HG02759 (cell line): ENCODE results near the gene TMOD2.

Source experiments
- ATAC-seq: cut with Tn5 transposase; IDR thresholded peaks from one replicate; pipeline ENCODE4 v1.9.1; 2021; ENCODE audit warnings: mild to moderate bottlenecking, moderate library complexity; ENCODE audit not compliant: unreplicated experiment

The TMOD2 gene

DNA sequence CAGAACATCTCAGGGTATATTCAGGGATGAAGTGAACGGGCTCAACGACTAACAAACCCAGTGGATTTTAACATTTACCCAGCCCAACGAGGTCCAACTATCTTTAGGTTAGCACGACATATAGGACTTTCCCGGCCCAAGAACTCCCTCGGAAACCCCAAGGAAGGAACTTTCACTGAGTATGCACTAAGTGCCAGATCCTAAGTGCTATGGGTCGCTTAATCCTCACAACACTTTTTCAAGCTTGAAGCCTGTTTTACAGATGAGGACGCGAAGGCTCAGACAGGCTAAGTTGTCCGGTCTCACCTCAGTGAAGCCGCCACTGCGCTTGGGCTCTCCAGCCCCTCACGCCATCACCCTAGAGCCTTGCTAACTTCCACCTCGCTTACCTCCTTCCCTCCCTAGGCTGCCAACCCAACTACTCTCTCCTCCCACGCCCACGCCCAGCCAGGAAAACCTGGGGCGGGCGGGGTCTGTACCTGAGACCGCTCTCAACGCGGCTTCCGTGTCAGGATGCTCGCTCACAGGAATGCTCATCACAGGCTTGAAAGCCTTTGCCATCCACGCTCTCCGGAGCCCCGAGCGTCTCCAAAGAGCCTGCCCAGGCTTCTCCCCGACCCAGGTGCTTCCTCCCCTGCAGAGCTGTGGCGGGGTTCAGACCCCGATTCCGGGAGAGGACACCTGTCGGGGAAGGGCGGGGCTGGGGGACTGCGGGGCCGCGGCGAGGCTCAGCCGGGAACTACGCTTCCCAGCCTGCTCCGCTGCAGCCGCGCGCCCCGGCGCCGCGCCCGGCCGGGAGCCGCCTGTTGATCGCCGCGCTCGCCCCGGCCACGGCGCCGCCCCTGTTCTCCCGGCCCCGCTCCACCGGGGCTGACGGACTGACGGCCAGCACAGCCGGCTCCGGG, at the start of gene TMOD2:
TSS of gene TMOD2 (plus strand) at position 806 of the 905 bp plus-strand sequence. CDS start 14,845 bp downstream, outside the sequence.
- peak; percentile 77 for ATAC-seq

DNA sequence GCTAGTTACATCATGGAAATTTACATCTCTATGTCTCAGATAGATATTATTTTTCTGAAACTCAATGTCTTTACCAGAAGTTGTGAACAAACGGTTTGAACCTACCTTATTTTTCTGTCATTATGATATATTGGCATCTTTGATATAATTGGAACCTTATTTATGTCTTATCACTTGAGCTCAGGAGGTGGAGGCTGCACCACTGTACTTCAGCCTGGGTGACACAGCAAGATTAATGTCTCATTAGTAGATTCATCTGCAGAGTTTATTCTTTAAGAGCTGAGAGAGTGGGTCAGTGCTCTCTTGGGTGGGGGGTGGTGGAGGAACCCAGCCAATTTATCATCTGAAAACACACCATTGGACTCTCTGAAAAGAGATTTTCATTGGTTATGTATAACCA, 48.7 kb upstream of the TMOD2 start:
- ATAC-seq, result no peak

DNA sequence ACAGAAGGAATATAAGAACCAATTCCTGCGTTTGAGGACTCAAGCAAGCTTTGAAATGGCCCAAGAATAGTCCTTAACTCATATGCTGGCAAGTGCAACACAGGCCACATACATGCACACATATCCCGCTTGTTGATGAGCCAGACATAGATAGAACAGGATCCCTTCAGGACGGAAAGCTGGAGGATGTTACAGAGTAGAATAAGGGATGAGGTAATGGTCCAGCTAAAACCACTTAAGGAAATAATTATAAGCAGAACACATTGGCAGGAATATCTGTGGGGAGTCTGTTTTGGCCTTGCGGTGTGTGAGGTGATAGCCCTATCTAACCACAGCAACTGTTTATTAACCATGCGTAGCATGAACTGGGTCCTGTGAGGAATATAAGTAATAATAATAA, 45.1 kb upstream of the TMOD2 start:
- ATAC-seq, result no peak

DNA sequence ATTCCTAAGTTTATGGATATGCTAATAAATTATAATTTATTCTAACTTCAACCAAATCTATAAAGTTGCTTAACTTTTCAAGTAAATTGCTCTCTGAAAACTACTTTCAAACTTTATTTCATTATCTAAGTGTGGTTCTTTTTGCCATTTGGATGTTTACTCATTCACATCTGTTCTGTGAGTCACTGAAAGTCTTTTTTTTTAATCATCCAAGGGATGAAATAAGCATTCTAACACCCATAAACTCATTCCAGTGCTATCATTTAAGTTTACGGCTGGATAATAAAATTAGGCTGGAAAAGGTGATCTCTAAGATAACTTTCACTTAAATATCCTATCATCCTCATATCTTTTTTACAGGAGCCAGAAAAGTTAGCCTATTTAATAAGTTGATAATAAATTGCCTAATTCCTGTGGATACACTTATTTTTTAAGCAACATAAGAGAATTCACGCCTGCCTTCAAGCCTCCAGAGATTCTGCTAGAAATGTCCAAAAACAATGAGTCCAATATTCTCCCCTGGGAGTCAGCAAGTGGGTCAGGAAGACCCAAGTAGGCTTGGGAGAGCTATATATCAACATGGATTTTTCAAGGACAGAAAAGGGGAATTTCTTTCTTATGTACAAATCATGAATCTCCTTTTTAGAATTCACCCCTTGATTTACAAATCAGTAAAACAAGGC, 44.3 kb upstream of the TMOD2 start:
- no peak for ATAC-seq

DNA sequence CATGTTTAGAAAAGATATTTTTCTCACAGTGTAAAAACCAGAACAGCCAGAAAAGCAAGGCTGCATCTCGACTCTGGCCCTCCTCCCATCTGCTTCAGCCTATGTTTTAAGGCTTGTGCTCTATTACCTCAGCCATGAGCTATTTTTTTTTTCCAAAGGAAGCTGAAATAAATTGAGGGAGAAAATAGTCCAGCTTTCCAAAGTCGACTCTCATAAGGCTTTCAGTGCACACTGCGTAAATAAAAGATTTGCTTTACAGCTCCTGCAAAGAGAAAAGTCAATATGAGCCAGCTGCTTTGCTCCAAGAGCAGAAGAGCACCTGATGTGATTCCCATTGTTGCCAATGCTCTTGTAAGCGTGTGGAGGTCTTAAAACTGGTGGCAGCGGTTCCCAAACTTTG, 43.4 kb upstream of the TMOD2 start:
- no peak for ATAC-seq

DNA sequence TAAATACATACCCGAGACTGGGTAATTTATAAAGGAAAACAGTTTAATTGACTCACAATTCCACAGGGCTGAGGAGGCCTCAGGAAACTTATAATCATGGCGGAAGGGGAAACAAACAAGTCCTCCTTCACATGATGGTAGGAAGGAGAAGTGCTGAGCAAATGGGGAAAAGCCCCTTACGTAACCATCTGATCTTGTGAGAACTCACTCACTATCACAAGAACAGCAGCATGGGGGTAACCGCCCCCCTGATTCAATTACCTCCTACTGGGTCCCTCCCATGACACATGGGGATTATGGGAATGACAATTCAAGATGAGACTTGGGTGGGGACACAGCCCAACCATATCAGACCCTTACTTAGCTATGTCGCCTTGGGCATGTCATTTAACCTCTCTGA, 42.4 kb upstream of the TMOD2 start:
- ATAC-seq, result no peak

DNA sequence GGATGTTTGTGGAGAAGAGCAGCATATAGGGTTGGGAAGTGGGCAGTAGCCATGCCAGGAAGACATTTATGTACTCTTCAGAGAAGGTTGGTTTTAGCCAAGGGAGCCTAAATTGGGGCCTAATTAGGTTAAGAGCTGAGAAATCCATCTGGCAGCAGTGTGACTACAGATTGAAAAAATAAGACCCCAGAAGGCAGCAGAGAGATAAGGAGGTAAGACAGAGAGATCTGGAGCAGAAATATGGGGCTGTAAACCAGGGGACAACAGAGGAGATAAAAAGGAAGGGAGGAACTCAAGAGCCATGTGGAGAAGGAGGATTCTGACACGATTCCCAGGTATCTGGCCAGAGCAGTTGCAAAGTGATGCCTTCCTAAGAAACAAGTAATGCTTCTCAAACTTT, 37.2 kb upstream of the TMOD2 start:
- ATAC-seq, result no peak

DNA sequence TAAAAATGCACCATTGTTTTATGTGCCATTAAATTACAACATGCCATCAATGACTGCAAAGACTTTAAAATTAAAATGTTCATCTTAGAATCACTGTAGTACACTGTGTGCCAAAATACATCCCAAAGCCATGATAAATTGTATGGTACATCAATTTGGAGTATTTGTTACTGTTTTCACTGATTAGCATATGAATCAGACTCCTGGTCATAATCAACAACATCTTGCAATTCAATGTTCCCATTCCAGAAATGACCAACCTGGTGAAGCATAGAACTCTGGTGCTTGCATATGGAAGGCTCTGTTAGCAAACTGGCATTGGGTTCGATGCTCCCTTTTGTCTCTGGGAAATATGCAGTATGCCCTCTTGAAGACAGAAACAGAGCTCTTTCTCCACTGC, 36.5 kb upstream of the TMOD2 start:
- ATAC-seq, result no peak

DNA sequence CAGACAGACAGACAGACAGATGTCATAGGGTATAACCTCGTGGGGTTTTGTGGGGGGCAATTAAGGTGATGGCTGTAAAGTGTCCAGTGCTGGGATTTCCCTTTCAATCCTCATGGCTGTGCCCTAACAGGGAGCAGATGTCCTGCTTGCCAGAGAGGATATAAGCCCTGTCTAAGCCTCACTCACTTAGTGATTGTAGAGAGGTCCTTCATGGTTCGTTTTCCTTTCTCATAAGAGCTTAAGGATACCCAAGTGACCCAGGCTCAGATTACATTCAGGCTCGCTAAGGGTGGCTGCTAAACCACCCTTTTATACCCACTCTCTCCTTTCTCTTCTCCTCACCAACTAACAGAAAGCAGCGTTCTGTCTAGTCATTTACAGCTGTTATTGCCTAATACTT, 33.2 kb upstream of the TMOD2 start:
- no peak for ATAC-seq

DNA sequence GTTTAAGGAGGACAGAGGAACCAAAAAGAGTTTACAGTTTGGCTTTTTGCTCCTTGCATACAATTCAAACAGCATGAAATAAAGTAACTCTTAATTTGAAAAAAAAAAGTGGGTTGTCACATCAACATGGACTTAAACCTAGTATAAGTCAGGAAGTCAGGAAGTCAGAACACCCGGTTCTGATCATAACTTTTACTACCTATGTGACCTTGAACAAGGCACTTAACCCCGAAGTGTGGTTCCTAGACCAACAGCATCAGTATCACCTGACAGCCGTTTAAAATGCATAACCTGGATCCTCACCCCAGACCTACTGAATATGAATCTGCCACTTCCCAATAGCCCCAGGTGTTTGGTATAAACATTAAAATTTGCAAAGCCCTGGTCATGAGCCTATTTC, 32.7 kb upstream of the TMOD2 start:
- ATAC-seq, result no peak

DNA sequence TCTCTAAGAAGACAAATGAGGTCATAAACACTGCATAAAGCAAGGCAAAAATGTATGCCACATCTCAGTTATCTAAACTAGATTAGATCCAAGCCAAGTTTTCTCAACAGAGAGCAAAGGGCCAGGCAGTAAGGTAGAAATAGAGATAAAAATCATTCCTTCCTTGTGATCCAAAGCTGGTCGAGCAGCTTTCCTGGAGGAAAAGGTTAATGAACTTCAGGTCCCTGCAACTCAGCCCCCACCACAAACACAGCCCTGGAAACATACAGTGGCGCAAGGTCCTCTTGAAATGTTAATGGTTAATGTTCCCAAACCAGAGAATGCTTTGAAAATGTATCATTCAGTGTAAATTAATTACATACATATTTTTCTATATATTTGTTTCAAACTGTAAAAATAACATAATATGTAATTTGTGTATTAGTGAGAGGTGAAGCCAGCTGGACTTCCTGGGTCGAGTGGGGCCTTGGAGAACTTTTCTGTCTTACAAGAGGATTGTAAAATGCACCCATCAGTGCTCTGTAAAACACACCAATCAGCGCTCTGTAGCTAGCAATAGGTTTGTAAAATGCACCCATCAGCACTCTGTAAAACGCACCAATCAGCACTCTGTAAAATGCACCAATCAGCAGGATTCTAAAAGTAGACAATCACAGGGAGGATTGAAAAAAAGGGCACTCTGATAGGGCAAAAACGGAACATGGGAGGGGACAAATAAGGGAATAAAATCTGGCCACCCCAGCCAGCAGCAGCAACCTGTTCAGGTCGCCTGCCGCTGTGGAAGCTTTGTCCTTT, 31.0 kb upstream of the TMOD2 start:
- ATAC-seq, result no peak

DNA sequence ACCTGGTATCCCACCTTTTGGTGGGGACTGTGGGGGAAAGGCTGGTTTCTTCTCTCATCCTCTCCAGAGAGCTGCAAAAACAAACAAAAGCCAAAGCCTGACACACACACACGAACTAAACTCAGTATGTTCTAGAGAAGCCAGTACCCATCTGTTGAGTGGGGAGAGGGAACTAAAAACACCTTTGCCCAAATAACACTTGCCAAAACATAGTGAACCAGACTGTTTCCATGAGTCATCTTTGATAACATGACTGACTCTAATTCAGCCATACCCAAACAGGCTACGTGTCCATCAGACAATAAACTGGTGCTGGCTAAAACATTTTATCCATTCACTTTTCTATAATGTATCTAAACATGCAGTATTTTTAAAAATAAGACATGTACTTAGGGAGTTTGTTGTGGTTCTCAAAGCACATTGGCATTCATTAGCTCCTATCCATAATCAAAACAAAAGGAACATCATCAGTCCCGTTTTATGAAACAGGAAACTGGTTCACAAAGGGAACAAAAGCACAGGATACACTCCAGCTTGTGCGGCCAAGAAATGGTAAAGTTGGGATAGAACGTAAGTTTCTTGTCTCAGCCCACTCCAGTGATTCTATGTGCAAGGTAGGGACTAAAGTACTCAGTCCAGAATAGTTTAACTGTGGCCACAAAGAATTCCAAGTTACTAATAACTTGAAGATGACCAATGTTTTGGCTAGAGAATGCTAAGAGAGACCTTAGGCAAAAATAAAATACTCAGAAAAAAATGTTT, 30.0 kb upstream of the TMOD2 start:
- ATAC-seq, result no peak

DNA sequence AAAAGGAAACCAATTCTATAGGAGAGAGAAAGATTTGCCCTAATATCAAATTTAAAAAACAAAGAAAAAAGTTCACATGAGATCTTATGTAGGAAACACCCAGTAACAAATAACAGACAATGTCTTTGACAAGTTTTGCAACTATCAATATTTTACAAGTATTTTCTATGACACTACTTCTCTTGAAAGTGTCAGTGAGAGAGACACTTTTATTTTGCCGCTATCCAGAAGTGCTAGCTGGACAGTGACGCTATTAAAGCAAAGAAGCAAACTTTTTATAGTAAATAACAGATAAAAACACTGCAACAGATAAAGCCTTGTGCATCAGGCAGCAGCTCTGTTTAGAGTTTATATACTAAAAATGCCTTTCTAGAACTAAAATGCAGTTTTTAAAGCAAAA, 27.2 kb upstream of the TMOD2 start:
- no peak for ATAC-seq

DNA sequence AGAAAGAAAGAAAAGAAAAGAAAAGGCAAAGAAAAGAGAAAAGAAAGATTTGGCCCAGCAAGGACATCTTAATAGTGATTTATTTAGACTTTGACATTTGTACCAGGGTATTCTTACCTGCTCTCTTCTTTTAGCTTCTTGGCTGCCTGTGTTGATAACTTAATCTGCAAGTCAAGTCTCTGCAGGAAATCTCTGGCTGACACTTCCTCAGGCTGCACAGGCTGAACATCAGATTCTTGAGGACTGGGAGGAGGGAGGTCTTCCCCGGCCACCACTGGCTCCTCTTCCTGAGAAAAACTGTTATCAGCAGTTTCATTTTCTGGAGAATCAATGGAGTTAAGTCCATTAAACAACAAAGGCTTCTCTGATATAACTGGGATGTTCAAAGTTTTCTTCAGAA, 26.7 kb upstream of the TMOD2 start:
- ATAC-seq, result no peak

DNA sequence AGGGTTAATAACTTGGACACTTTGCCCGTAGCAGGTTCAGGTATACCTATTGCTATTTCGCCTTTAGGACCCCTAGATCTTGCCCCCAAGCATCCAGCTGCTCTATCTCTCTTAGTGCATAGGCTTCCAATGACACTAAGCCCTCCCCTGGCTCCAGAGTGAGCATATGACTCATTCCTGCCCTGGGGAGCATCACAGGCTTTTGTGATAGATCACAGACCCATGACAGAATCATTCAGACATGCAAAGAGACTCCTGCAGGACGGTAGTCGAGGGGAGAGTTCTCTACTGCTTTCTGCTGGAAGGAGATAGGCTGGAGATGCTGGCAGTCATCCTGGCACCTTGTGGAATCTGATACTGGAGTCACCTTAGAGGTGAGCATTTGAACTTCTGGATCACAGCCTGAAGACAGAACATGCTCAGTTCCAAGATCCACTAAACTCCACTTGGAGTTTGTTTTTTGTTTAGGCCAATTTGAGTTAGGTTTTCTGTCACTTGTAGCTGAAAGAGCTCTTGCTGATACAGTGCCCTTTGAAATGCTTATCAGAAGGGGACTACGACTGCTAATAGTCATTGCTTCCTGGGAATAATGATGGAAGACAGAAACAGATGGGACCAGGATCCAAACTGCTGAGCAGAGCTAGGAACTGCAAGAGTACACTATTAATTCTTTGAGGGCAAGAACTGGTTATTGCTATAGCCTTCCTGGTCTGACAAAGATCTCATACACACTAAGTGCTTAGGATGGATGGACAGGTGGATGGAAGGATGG, 24.9 kb upstream of the TMOD2 start:
- peak; percentile 91 for ATAC-seq

DNA sequence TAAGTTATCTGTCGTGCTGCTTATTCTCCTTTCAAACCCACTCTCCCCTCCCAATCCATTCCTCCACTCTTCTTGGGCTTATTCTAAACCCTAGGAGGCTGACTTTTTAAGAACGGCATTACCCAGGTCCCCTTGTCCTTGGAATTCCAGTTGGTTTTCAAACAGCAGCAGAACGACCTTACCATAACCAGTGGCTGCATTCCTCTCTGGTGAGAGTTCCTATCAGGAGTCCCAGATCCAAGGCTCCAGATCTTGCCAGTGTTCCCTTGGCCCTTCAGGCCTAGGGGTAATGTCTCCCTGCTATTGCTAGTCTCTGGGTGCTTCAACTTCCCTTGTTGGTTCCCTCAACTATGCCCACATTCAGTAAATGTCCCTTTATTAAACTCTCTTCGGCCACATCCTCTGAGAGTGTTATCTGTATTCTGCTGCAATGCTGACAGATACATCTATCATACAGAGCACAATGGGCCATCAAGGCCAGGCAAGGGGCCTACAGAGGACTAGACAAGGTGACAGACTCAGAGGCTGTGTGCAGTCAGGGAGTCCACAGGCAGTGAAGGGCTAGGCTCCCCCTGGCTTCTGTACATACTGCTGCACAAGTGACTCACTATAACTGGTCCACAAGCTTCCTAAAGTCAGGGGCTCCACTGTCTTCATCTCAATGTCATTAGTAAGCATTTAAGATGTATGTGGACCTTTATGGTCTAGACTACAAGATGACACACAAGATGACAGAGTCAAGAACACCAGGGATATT, 24.1 kb upstream of the TMOD2 start:
- ATAC-seq, result no peak

DNA sequence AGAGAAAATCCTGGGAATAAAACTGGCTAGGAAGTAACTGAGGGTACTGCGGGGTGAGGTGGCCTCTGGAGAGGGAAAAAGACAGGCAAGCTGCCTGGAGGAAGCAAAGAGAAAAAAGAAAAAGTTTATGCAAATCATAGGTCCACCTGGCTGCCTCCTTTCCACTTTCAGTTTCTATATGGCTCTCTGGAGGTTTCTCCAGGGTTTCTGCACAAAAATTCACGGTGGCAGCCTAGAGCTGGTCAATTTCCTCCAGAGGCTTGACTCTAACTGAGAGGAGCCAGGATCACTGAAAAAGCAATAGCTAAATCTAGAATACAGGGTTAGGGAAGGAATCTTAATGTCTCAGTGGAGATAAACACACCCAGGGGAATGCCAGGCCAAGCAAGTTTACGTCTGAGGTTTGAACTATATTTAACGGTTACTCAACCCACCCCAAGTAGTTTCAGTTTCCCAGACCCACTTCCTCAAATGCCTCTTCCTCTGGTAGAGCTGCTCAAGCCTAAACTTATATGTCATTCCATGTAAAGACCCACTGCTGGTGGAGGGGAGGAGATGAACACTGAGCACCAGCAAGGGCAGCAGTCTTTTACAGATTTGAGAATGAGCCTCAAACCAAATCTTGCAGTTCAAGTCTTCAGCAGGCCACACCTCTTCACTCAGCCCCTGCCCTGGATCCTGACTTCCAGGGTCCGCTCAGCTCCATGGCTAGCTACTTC, 19.7 kb upstream of the TMOD2 start:
- ATAC-seq, result peak; percentile 63

DNA sequence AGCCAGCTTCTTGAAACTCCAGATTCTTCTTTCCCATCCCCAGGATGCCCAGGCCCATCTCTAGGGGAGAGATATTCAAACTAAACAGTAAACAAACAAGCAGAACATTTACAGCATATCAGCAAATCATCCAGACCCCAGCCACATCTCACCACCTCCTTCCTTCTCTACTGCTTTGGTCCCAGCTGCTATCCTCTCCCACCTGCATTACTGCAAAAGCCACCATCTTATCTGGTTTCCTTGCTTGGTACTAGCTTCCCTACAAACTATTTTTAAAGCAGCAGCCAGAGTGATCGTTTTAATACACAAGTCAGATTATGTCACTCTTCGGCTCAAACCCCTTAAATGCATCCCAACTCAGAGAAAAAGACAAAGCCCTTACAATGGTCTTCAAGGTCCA, 18.8 kb upstream of the TMOD2 start:
- ATAC-seq, result no peak
